GM12801 (cell line): ENCODE results near the gene POLR1B.

Source experiments
- CTCF ChIP-seq: IDR thresholded peaks from one replicate; pipeline ENCODE4 v1.5.1; 2011; ENCODE audit warnings: control low read depth; ENCODE audit not compliant: insufficient read length; ENCODE audit errors: extremely low read depth

The POLR1B gene

GRCh38 chr2:112542123-112542983 lies at the start of gene POLR1B:
Gene POLR1B (plus strand): TSS chr2:112542465. CDS start chr2:112542495, 30 bp downstream.
- TF ChIP-seq CTCF = no peak

GRCh38 chr2:112493048-112493447 lies 49.2 kb upstream of the POLR1B start:
- TF ChIP-seq CTCF = no peak

GRCh38 chr2:112493858-112494648 lies 48.2 kb upstream of the POLR1B start:
- TF ChIP-seq CTCF = no peak

- no peak for TF ChIP-seq CTCF
Measured at GRCh38 chr2:112494828-112495227, 47.4 kb upstream of the POLR1B start.

GRCh38 chr2:112516801-112517200 lies 25.5 kb upstream of the POLR1B start:
- TF ChIP-seq CTCF = no peak

GRCh38 chr2:112518807-112519206 lies 23.5 kb upstream of the POLR1B start:
- no peak for TF ChIP-seq CTCF

GRCh38 chr2:112519506-112519905 lies 22.8 kb upstream of the POLR1B start:
- TF ChIP-seq CTCF = no peak
